GM10248 (cell line): Measurements from ENCODE around the gene ACBD5.
"Not testable (repeated sequence)": the region's sequence is repeated elsewhere in the genome, so short reads cannot be mapped to it uniquely, and the experiment has no call there.

Source experiments
- CTCF ChIA-PET: fragments of 300-600 bp; sonication (Branson Sonifier 250); formaldehyde crosslinking; extraction: SDS; loops from one replicate; lab custom pipeline; 2021; ENCODE audit warnings: antibody characterized with exemption; lab: Yijun Ruan, JAX
- POLR2A ChIA-PET: fragments of 350-650 bp; sonication (Branson Sonifier 250); formaldehyde crosslinking; extraction: SDS; loops from one replicate; lab custom pipeline; 2020; ENCODE audit warnings: antibody characterized with exemption; lab: Yijun Ruan, JAX
- DNase-seq: peaks from one replicate; pipeline ENCODE4 v3.0.0; 2012; ENCODE audit errors: extremely low spot score
- TF ChIP-seq, protein P1 (sequence below): IDR thresholded peaks from 2 replicates; pipeline ENCODE4 v1.5.1; 2012; ENCODE audit warnings: mild to moderate bottlenecking, low read depth; ENCODE audit errors: extremely low read depth, missing control alignments, control extremely low read depth

The ACBD5 gene

DNA sequence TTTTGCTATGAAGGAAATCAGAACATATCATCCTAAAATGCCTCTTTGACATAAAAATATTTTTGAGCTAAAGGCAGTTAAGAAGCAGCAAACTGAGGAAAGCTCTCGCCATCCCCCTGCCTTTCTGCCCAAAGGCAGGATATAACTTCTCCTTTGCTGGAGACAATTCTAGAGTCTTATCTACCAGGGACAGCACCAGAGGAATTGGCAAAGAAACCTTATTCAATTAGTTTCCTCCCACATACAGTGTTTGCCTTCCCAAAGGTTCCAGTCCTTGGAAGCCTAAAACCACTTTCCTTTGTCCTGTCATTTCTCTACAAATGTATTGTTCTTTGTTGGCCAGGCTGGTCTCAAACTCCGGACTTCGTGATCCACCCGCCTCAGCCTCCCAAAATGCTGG lies 51.7 kb downstream of the ACBD5 start:
- ChIA-PET POLR2A (no interaction called here), CTCF (interaction anchor here (0.9 to 3.5 kb wide), 5 partner anchors 8 to 45 kb away, joined by 3 to 13 read pairs (median 3); no protein-coding TSS in a partner anchor)
- DNase-seq = no peak
- TF ChIP-seq, protein P1, sequence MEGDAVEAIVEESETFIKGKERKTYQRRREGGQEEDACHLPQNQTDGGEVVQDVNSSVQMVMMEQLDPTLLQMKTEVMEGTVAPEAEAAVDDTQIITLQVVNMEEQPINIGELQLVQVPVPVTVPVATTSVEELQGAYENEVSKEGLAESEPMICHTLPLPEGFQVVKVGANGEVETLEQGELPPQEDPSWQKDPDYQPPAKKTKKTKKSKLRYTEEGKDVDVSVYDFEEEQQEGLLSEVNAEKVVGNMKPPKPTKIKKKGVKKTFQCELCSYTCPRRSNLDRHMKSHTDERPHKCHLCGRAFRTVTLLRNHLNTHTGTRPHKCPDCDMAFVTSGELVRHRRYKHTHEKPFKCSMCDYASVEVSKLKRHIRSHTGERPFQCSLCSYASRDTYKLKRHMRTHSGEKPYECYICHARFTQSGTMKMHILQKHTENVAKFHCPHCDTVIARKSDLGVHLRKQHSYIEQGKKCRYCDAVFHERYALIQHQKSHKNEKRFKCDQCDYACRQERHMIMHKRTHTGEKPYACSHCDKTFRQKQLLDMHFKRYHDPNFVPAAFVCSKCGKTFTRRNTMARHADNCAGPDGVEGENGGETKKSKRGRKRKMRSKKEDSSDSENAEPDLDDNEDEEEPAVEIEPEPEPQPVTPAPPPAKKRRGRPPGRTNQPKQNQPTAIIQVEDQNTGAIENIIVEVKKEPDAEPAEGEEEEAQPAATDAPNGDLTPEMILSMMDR = no peak

DNA sequence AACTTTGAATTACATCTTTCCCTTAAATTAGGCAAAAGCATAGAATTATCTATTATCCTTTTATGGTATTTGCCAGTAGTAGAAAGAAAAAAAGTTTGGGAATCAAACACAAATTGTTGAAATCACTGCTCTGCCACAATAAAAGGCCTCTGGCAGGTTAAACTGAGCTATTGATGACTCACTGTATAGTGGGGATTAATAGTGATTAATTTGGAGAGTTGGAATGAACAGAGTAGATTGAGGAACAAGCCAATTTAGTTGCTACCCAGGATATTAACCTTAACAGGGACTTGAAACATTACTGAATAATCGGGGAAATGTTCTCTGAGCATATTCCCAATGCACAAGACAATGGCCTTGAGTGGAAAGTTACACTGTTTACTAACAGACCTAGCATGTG lies 52.3 kb downstream of the ACBD5 start:
- POLR2A ChIA-PET = no interaction called here
- no peak for DNase-seq
- CTCF ChIA-PET = interaction anchor here (0.9 to 3.5 kb wide), 6 partner anchors 8 to 45 kb away, joined by 3 to 13 read pairs (median 3); no protein-coding TSS in a partner anchor
- TF ChIP-seq, protein P1 = no peak

DNA sequence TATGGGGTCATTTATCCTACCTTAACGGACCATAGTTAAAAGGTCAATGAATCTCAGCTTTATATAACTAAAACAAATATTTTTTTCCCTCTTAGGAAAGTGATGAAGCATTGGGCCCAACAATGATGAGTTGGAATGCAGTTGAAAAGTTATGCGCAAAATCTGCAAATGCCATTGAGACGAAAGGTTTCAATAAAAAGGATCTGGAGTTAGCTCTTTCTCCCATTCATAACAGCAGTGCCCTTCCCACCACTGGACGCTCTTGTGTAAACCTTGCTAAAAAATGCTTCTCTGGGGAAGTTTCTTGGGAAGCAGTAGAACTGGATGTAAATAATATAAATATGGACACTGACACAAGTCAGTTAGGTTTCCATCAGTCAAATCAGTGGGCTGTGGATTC lies 70.7 kb downstream of the ACBD5 start:
- DNase-seq = no peak
- CTCF ChIA-PET = interaction anchor here (0.6 to 1.6 kb wide), 2 partner anchors 17 to 54 kb away, joined by 3 to 4 read pairs; no protein-coding TSS in a partner anchor
- POLR2A ChIA-PET = no interaction called here
- TF ChIP-seq, protein P1 = no peak

DNA sequence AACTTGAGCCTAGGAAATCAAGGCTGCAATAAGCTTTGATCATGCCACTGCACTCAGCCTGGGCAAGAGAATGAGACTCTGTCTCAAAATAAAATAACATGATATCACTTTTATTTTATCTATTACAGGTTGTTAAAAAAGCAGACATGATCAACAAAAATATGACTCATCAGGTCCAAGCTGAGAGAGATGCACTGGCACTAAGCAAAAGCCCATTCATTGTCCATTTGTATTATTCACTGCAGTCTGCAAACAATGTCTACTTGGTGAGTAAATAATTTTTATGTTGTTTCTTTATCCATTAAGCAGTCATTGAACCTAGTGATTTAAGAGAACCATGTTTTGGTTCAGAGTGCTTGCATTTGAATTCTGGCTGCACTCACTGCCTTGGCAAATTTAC lies 82.2 kb downstream of the ACBD5 start:
- POLR2A ChIA-PET = interaction anchor here (0.7 kb wide), 1 partner anchor 84 kb away, joined by 3 read pairs; no protein-coding TSS in a partner anchor
- TF ChIP-seq, protein P1 = no peak
- CTCF ChIA-PET = interaction anchor here (1.0 to 1.7 kb wide), 3 partner anchors 12 to 39 kb away, joined by 3 to 5 read pairs (median 3); no protein-coding TSS in a partner anchor
- DNase-seq = no peak

DNA sequence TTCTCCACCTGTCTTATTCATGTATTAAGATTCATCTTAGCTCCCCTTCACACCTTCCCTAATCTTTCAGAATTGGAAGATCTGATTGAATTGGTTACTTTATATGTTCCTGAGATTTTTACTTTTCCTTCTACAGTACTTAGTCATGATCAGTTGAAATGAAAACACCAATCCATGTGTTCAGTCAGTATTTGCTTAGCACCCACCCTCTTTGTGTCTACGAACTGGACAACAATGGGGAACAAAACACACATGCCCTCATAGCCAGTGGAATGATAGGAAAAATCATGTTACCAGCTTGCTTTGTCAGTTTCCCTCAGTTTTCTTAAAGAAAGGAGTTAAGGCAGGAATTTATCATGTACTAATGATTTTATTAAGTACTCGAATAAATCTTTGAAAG lies 83.4 kb downstream of the ACBD5 start:
- TF ChIP-seq, protein P1 = no peak
- no peak for DNase-seq
- POLR2A ChIA-PET = interaction anchor here (1.5 kb wide), 1 partner anchor 11 kb away, joined by 8 read pairs; no protein-coding TSS in a partner anchor
- CTCF ChIA-PET = interaction anchor here (1.2 to 1.7 kb wide), 3 partner anchors 11 to 85 kb away, joined by 3 to 5 read pairs (median 4); no protein-coding TSS in a partner anchor

DNA sequence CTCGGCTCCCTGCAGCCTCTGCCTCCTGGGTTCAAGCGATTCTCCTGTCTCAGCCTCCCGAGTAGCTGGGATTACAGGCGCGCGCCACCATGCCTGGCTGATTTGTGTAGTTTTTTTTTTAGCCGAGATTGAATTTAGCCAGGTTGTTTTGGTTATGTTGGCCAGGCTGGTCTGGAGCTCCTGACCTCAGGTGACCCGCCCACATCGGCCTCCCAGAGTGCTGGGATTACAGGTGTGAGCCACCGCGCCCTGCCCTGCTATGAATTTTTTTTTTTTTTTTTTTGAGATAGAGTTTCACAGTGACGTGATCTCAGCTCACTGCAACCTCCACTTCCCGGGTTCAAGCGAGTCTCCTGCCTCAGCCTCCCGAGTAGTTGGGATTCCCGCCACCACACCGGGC lies 84.0 kb downstream of the ACBD5 start:
- POLR2A ChIA-PET = interaction anchor here (0.6 to 1.5 kb wide), 2 partner anchors 10 to 25 kb away, joined by 4 to 8 read pairs; no protein-coding TSS in a partner anchor
- not testable (repeated sequence) for DNase-seq
- CTCF ChIA-PET = interaction anchor here (1.2 to 1.7 kb wide), 3 partner anchors 10 to 85 kb away, joined by 3 to 5 read pairs (median 4); no protein-coding TSS in a partner anchor
